Measurements from ENCODE around the gene ST6GALNAC3. TPM values are rescaled to one million over a fixed set of nuclear protein-coding genes. Genes with fewer than 3 reads are reported as not detected.

Gene ST6GALNAC3
- polyA plus RNA-seq, 4 donors, result 27.3 to 102 (median 82.0) TPM

DNA sequence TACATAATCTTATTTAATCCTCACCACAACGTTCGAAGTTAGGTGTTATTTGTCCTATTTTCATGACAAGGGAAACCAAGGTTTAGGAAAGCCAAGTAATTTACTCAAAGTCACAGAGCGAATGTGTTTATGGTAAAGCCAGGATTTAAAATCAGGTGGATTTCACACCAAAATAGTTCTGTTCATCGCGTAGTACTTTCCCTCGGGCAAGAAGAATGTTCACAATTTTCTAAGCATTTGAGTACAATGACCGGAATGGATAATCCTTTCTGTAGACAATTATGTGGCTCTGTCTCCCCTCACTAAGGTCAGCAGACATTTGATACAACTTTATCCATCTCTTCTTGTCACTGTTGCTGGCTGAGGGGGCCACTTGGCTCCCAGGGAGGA, 204.2 kb downstream of the ST6GALNAC3 start:
- no peak for DNase-seq (ENCODE audit: low read depth in 4 of 4, low spot score in 3 of 4)

DNA sequence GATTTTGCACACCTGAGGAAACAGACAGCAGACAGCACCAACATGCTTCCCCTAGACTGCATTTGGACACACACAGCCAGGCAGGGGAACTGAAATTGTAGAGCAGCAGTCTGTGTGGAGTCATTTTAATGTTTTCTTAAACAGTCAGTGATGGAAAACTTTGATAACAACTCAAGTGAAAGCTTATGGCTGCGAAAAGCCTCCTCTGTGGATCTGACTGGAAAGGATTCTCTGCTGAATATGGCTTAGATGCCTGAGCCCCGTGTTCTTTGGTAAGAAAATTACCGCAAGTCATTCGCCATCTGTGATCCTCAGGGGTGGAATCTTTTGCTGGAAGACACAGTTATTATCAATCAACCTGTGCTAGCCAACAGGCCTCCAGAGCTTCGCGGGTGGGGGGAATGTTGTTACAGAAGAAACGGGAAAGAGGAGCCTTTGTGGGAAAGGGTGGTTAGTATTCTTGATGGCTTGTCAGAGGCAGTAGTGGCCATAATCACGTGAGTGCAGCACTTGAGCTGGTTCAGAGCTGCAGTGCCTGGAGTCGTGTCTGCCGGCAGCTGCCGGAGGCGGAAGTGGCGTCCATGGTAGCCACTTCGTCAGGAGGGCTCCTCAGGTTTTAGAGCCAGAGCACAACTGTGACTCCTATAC, 204.7 kb downstream of the ST6GALNAC3 start:
- peak in 2 of 4 donors; percentile 28 to 35 for DNase-seq (ENCODE audit: low read depth in 4 of 4, low spot score in 3 of 4)

GRCh38 chr1:76281306-76281705, 206.8 kb downstream of the ST6GALNAC3 start:
- DNase-seq (ENCODE audit: low read depth in 4 of 4, low spot score in 3 of 4), result no peak

DNA sequence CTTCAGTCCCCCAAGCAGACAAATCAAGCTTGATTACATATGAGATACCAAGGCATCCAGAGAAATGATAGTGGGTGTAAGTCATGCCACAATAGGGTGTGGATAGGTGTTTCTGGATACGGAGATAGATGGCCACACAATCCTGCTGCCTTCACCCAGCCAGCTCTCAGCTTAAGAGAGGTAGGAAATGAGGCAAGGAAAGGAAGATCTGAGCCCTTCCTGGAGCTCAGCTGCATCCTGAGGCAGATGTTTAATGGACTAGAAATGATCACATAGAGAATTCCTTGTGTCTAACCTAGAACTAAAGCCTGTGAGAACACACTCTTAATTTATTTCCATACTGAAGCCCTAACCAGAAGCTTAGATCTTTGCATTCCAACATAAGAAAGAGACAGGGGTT, 210.3 kb downstream of the ST6GALNAC3 start:
- no peak for DNase-seq (ENCODE audit: low read depth in 4 of 4, low spot score in 3 of 4)

- DNase-seq (ENCODE audit: low read depth in 4 of 4, low spot score in 3 of 4), result no peak
Observed at GRCh38 chr1:76285578-76286135, 211.1 kb downstream of the ST6GALNAC3 start.

- DNase-seq (ENCODE audit: low read depth in 4 of 4, low spot score in 3 of 4), result no peak
Observed at GRCh38 chr1:76287917-76288316, 213.4 kb downstream of the ST6GALNAC3 start.

GRCh38 chr1:76288758-76289483, 214.4 kb downstream of the ST6GALNAC3 start:
- DNase-seq (ENCODE audit: low read depth in 4 of 4, low spot score in 3 of 4), result no peak

DNA sequence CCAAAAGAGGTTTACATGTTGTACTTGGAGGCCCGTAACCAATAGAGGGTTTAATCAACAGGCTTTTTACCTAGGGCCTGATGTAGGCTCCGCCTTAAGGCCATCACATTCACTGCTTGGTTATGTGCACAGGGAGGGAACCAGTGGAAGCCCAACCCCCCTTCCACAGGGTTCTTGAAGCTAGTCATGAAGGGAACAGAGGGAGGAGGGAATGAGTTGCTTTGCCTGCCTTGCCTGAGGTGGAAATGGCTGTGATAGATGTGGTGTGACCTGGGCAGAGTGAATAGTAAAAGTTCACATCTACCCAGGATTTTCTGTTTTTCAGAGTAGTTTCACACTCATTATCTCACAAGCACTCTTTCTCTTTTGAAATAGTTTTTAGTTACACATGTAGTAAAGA, 215.1 kb downstream of the ST6GALNAC3 start:
- DNase-seq (ENCODE audit: low read depth in 4 of 4, low spot score in 3 of 4), result no peak

- no peak for DNase-seq (ENCODE audit: low read depth in 4 of 4, low spot score in 3 of 4)
Observed at GRCh38 chr1:76290271-76290670, 215.7 kb downstream of the ST6GALNAC3 start.

GRCh38 chr1:76291191-76291590, 216.6 kb downstream of the ST6GALNAC3 start:
- no peak for DNase-seq (ENCODE audit: low read depth in 4 of 4, low spot score in 3 of 4)

DNA sequence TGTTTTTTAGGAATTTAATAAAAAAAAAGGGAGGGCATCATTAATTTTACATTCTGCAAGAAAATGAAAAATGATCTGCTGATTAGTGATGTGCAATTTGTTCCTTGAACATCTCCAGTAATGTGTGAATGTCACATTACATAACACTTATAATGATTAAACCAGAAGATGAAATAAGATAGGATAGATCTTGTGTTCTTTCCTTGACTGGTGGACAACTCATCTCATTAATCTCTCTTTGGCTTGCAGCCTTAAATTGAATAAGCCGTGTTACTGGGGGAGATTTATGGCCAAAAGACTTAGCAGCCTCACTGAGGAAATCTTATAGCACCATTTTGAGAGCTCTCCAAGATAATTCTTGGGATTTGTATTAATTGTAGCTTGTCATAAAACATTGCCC, 217.2 kb downstream of the ST6GALNAC3 start:
- DNase-seq (ENCODE audit: low read depth in 4 of 4, low spot score in 3 of 4), result no peak

GRCh38 chr1:76292418-76293184, 218.1 kb downstream of the ST6GALNAC3 start:
- DNase-seq (ENCODE audit: low read depth in 4 of 4, low spot score in 3 of 4), result no peak

- DNase-seq (ENCODE audit: low read depth in 4 of 4, low spot score in 3 of 4), result no peak
Observed at GRCh38 chr1:76293831-76294230, 219.3 kb downstream of the ST6GALNAC3 start.

DNA sequence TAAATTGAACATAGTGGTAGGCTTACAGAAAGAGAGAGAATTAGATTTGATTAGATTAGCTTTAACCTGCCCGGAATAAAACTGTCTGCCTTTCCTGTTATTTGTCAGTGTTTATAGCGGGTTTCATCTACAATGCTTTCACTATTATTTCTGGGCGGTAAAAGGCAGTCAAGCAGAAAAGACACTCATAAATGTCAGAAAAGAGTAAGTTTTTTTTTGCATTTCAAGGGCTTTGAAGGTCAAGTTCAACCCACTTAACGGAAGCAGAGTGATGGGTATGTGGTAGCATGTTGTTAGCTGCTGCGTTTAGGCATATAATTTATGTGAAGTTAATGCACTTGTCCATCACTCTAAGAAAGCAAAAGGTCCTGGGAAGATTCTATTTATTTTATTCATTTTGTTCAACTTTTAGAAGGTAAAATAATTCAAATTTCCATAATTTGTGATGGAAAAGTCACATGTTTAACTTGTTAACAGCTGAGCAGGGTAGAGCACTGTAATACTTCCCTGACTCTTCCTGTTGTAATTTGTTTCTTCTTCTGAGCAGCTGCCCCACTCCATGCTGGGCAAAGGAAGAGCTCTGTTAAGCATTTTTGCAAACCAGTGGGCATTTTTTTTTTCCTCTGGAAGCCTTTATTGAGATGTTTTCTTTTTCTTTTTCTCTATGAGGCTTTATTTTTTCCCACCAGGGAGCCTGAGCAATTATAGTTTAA, 220.1 kb downstream of the ST6GALNAC3 start:
- no peak for DNase-seq (ENCODE audit: low read depth in 4 of 4, low spot score in 3 of 4)

DNA sequence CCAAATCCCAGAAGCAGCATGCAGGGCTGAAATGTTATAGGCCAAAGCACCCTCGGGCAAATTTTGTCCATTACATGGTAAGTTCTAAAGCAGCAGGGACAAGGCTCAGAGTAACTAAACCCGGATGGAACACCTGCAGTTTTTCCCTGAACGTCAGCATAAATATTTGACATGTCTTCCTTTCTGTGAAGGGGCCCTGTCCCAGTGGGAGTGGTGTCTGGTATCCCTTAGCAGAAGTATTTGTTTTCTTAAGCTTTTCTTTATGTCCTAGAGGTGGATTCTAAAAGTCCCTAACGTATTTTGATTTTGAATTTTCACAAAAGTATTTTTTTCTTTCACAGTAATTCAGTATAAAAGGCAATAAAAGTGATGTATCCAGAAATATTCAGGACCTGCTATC, 223.9 kb downstream of the ST6GALNAC3 start:
- DNase-seq (ENCODE audit: low read depth in 4 of 4, low spot score in 3 of 4), result no peak

GRCh38 chr1:76299036-76299435, 224.5 kb downstream of the ST6GALNAC3 start:
- DNase-seq (ENCODE audit: low read depth in 4 of 4, low spot score in 3 of 4), result no peak

DNA sequence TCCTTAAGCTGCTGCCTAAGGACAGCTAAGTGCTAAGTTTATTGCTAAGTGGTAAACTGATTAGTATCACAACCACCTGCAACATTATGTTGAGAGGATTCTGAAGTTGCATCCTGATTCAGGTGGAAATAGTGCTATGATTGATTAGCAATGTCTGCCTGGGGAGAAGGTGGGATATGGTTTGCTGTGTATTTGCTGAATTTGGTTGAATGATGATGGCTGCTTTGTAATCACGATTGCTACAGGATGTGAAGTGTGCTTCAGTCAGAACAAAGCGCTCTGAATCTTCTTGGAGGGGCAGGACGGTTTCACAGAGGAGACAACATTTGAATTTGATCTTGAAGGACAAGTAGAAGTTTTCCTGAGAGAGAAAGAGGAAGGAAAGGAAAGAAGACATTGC, 226.0 kb downstream of the ST6GALNAC3 start:
- DNase-seq (ENCODE audit: low read depth in 4 of 4, low spot score in 3 of 4), result no peak

- no peak for DNase-seq (ENCODE audit: low read depth in 4 of 4, low spot score in 3 of 4)
Observed at GRCh38 chr1:76302711-76303339, 228.3 kb downstream of the ST6GALNAC3 start.

GRCh38 chr1:76303340-76303717, 228.8 kb downstream of the ST6GALNAC3 start:
- no peak for DNase-seq (ENCODE audit: low read depth in 4 of 4, low spot score in 3 of 4)

DNA sequence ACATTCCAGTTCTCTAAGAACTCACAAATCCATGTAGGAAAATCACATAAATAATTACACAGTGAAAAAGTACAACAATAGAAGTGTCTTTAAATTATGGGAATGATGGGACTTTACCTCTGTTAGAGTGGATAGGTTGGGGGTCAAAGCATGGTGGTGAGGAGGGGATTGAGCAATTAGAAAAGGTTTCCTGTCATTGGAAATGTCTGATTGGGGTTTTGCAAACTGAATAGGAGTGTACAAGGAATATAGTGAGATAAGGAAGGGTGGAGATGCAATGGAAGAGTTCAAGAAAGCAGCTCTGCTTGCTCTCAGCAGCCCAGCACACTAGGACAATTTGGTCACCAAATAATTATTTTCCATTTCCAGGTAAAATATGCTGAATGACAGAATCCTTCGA, 238.8 kb downstream of the ST6GALNAC3 start:
- DNase-seq (ENCODE audit: low read depth in 4 of 4, low spot score in 3 of 4), result no peak
